ENCODE data around the gene LYRM4. TPM values are rescaled to one million over a fixed set of nuclear protein-coding genes. Genes with fewer than 3 reads are reported as not detected.

The LYRM4 gene
- total and polyA plus RNA-seq, 2 experiments from 2014 or later: 51.0 to 62.0 TPM

DNA sequence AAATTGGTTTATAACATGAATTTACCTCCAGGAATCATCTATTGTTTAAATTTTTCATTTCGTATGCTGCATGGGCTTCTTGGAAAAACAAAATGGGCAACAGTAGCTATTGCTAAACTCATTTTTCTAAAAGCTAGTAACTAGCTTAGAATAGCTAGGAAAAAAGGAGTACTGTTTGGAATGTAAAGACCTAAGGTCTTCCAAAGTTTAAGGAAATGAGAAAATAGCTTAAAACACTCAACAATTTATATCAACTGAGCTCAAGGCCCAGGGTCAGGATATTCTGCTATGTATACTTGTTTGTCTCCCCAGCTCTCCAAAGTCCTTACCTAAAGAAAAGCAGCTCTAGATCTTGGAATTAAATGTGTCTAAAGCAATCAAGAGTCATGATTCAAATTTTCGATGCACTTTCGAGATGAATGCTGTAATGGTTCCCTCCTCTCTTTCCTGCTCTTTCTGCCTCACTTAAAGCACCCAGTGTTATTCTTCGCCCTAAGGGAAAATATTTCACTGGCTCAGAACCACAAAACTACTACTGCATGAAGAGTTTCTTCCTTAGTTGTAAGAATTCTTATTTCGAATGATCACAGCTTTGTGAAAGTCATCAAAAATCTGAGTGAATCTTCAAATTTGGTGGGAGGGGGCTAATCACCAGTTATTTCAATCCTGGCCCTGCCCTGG, 41.6 kb downstream of the LYRM4 start:
- H3K4me2 ChIP-seq: no peak overlapping the region
- Mint-ChIP-seq H3K27ac (no peak overlapping the region), H3K27me3 (ENCODE audit: insufficient read depth, low read depth, poor library complexity) (peaks cover 6% of the 10 kb centered on the region), H3K9me3 (no peaks in the 10 kb centered on the region), H3K4me3 (no peak overlapping the region), H3K4me1 (peaks cover 17% of the 10 kb centered on the region; the same call in 2 of the 3 replicates), H3K36me3 (ENCODE audit: low read depth) (no peaks in the 10 kb centered on the region; the same call in 2 of the 3 replicates)
- H3K4me1 ChIP-seq (ENCODE audit: insufficient read depth): no peaks in the 10 kb centered on the region; the same call in 1 of the 2 replicates
- H3K27ac ChIP-seq (ENCODE audit: low read depth): no peak overlapping the region
- H3K4me3 ChIP-seq: no peak overlapping the region
- H2AFZ ChIP-seq: no peak overlapping the region
- H3K79me2 ChIP-seq (replicated peaks; ENCODE audit: insufficient read depth): peaks cover 14% of the 10 kb centered on the region
- DNase-seq (ENCODE audit: low spot score) (no peak), ATAC-seq (no peak)
- H3K9me2 ChIP-seq (ENCODE audit: insufficient read depth): no peaks in the 10 kb centered on the region
- H3F3A ChIP-seq (replicated peaks; ENCODE audit: low read depth): no peaks in the 10 kb centered on the region
- H4K20me1 ChIP-seq (replicated peaks; ENCODE audit: insufficient read depth): peaks cover 13% of the 10 kb centered on the region
- no peak for TF ChIP-seq EZH2 (IDR thresholded peaks at IDR 0.05; ENCODE audit: low read depth, unreplicated experiment)
- no peak for TF ChIP-seq EZH2phosphoT487 (IDR thresholded peaks at IDR 0.05; ENCODE audit: unreplicated experiment)
- no peak for TF ChIP-seq CREB1 (CRISPR knock-in tag; IDR thresholded peaks at IDR 0.05; ENCODE audit: low read depth)
- no peak for TF ChIP-seq POLR2AphosphoS5 (IDR thresholded peaks at IDR 0.05; ENCODE audit: low read depth)
- no peak for TF ChIP-seq JUNB (IDR thresholded peaks at IDR 0.05; ENCODE audit: unreplicated experiment)
- TF ChIP-seq, protein P1, sequence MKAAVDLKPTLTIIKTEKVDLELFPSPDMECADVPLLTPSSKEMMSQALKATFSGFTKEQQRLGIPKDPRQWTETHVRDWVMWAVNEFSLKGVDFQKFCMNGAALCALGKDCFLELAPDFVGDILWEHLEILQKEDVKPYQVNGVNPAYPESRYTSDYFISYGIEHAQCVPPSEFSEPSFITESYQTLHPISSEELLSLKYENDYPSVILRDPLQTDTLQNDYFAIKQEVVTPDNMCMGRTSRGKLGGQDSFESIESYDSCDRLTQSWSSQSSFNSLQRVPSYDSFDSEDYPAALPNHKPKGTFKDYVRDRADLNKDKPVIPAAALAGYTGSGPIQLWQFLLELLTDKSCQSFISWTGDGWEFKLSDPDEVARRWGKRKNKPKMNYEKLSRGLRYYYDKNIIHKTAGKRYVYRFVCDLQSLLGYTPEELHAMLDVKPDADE (IDR thresholded peaks at IDR 0.05): no peak
- no peaks in the 10 kb centered on the region for H3K36me3 ChIP-seq (ENCODE audit: insufficient read depth)
- H3K27me3 ChIP-seq (ENCODE audit: insufficient read depth): no peaks in the 10 kb centered on the region

DNA sequence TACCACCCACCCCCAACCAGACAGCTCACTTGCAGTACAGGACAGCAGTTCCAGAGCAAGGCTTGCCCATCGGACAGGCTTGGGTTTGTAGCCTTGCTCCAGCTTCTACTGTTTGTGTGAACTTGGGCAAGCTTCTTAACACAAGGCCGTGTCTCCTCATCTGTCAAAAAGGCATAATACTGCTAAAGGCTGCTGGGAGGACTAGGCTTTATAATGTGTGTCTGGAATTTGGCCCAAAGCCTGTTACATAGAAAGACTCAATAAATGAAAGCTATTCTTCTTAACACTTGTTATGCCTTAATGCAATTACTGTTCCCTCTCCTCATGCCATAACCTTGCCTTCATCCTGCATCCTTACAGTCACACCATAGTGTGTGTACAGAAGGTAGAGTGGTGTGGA, 43.4 kb downstream of the LYRM4 start:
- no peaks in the 10 kb centered on the region for H3K36me3 ChIP-seq (ENCODE audit: insufficient read depth)
- H3K9me2 ChIP-seq (ENCODE audit: insufficient read depth): no peaks in the 10 kb centered on the region
- Mint-ChIP-seq H3K4me1 (peaks cover 21% of the 10 kb centered on the region; the same call in 2 of the 3 replicates), H3K4me3 (no peak overlapping the region), H3K27me3 (ENCODE audit: insufficient read depth, low read depth, poor library complexity) (peaks cover 6% of the 10 kb centered on the region), H3K36me3 (ENCODE audit: low read depth) (peaks cover 8% of the 10 kb centered on the region; the same call in 2 of the 3 replicates), H3K9me3 (no peaks in the 10 kb centered on the region), H3K27ac (no peak overlapping the region)
- H3K79me2 ChIP-seq (replicated peaks; ENCODE audit: insufficient read depth): peaks cover 12% of the 10 kb centered on the region
- H3K4me2 ChIP-seq: no peak overlapping the region
- no peak for DNase-seq (ENCODE audit: low spot score)
- H3K27me3 ChIP-seq (ENCODE audit: insufficient read depth): no peaks in the 10 kb centered on the region
- no peaks in the 10 kb centered on the region; the same call in 1 of the 2 replicates for H3K4me1 ChIP-seq (ENCODE audit: insufficient read depth)
- no peak overlapping the region for H3K4me3 ChIP-seq
- no peaks in the 10 kb centered on the region for H3F3A ChIP-seq (replicated peaks; ENCODE audit: low read depth)
- H4K20me1 ChIP-seq (replicated peaks; ENCODE audit: insufficient read depth): peaks cover 14% of the 10 kb centered on the region
- H2AFZ ChIP-seq: no peak overlapping the region
- ATAC-seq: no peak
- no peak overlapping the region for H3K27ac ChIP-seq (ENCODE audit: low read depth)
- TF ChIP-seq EZH2phosphoT487 (IDR thresholded peaks at IDR 0.05; ENCODE audit: unreplicated experiment) (no peak), NANOG (IDR thresholded peaks at IDR 0.05; ENCODE audit: borderline replicate concordance) (no peak), STAT1 (IDR thresholded peaks at IDR 0.05; ENCODE audit: unreplicated experiment) (no peak), CREB1 (CRISPR knock-in tag; IDR thresholded peaks at IDR 0.05; ENCODE audit: low read depth) (no peak)
- TF ChIP-seq, protein P2, sequence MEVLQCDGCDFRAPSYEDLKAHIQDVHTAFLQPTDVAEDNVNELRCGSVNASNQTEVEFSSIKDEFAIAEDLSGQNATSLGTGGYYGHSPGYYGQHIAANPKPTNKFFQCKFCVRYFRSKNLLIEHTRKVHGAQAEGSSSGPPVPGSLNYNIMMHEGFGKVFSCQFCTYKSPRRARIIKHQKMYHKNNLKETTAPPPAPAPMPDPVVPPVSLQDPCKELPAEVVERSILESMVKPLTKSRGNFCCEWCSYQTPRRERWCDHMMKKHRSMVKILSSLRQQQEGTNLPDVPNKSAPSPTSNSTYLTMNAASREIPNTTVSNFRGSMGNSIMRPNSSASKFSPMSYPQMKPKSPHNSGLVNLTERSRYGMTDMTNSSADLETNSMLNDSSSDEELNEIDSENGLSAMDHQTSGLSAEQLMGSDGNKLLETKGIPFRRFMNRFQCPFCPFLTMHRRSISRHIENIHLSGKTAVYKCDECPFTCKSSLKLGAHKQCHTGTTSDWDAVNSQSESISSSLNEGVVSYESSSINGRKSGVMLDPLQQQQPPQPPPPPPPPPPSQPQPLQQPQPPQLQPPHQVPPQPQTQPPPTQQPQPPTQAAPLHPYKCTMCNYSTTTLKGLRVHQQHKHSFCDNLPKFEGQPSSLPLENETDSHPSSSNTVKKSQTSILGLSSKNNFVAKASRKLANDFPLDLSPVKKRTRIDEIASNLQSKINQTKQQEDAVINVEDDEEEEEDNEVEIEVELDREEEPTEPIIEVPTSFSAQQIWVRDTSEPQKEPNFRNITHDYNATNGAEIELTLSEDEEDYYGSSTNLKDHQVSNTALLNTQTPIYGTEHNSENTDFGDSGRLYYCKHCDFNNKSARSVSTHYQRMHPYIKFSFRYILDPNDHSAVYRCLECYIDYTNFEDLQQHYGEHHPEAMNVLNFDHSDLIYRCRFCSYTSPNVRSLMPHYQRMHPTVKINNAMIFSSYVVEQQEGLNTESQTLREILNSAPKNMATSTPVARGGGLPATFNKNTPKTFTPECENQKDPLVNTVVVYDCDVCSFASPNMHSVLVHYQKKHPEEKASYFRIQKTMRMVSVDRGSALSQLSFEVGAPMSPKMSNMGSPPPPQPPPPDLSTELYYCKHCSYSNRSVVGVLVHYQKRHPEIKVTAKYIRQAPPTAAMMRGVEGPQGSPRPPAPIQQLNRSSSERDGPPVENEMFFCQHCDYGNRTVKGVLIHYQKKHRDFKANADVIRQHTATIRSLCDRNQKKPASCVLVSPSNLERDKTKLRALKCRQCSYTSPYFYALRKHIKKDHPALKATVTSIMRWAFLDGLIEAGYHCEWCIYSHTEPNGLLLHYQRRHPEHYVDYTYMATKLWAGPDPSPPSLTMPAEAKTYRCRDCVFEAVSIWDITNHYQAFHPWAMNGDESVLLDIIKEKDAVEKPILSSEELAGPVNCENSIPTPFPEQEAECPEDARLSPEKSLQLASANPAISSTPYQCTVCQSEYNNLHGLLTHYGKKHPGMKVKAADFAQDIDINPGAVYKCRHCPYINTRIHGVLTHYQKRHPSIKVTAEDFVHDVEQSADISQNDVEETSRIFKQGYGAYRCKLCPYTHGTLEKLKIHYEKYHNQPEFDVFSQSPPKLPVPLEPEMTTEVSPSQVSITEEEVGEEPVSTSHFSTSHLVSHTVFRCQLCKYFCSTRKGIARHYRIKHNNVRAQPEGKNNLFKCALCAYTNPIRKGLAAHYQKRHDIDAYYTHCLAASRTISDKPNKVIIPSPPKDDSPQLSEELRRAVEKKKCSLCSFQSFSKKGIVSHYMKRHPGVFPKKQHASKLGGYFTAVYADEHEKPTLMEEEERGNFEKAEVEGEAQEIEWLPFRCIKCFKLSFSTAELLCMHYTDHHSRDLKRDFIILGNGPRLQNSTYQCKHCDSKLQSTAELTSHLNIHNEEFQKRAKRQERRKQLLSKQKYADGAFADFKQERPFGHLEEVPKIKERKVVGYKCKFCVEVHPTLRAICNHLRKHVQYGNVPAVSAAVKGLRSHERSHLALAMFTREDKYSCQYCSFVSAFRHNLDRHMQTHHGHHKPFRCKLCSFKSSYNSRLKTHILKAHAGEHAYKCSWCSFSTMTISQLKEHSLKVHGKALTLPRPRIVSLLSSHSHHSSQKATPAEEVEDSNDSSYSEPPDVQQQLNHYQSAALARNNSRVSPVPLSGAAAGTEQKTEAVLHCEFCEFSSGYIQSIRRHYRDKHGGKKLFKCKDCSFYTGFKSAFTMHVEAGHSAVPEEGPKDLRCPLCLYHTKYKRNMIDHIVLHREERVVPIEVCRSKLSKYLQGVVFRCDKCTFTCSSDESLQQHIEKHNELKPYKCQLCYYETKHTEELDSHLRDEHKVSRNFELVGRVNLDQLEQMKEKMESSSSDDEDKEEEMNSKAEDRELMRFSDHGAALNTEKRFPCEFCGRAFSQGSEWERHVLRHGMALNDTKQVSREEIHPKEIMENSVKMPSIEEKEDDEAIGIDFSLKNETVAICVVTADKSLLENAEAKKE (CRISPR knock-in tag; IDR thresholded peaks at IDR 0.05): no peak
- TF ChIP-seq, protein P3, sequence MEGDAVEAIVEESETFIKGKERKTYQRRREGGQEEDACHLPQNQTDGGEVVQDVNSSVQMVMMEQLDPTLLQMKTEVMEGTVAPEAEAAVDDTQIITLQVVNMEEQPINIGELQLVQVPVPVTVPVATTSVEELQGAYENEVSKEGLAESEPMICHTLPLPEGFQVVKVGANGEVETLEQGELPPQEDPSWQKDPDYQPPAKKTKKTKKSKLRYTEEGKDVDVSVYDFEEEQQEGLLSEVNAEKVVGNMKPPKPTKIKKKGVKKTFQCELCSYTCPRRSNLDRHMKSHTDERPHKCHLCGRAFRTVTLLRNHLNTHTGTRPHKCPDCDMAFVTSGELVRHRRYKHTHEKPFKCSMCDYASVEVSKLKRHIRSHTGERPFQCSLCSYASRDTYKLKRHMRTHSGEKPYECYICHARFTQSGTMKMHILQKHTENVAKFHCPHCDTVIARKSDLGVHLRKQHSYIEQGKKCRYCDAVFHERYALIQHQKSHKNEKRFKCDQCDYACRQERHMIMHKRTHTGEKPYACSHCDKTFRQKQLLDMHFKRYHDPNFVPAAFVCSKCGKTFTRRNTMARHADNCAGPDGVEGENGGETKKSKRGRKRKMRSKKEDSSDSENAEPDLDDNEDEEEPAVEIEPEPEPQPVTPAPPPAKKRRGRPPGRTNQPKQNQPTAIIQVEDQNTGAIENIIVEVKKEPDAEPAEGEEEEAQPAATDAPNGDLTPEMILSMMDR (conservative IDR thresholded peaks at IDR 0.05; ENCODE audit: low read depth in 2 of 2): no peak
